Ishikawa (cell line): ENCODE measurements around the gene BTBD9.

Source experiments
- CREB1 ChIP-seq: IDR thresholded peaks from 2 replicates; pipeline ENCODE4 v1.6.1; 2012; ENCODE audit warnings: low read depth
- EGR1 ChIP-seq: IDR thresholded peaks from 2 replicates; pipeline ENCODE4 v1.6.1; 2012
- EP300 ChIP-seq: IDR thresholded peaks from 2 replicates; pipeline ENCODE4 v1.6.1; 2012; ENCODE audit warnings: borderline replicate concordance
- FOXM1 ChIP-seq: IDR thresholded peaks from 2 replicates; pipeline ENCODE4 v1.6.1; 2012; ENCODE audit warnings: low read depth, borderline replicate concordance
- RAD21 ChIP-seq: IDR thresholded peaks from 2 replicates; pipeline ENCODE4 v1.6.1; 2012; ENCODE audit warnings: low read depth
- TAF1 ChIP-seq: IDR thresholded peaks from 2 replicates; pipeline ENCODE4 v1.6.1; 2012; ENCODE audit warnings: low read depth, mild to moderate bottlenecking
- TCF12 ChIP-seq: IDR thresholded peaks from 2 replicates; pipeline ENCODE4 v1.6.1; 2012; ENCODE audit warnings: low read depth
- YY1 ChIP-seq: IDR thresholded peaks from 2 replicates; pipeline ENCODE4 v1.6.1; 2012; ENCODE audit warnings: low read depth
- TF ChIP-seq, protein P1 (sequence below): IDR thresholded peaks from 2 replicates; pipeline ENCODE4 v1.6.1; 2012
- TF ChIP-seq, protein P2 (sequence below): IDR thresholded peaks from 2 replicates; pipeline ENCODE4 v1.6.1; 2012; ENCODE audit warnings: low read depth, mild to moderate bottlenecking

DNA sequence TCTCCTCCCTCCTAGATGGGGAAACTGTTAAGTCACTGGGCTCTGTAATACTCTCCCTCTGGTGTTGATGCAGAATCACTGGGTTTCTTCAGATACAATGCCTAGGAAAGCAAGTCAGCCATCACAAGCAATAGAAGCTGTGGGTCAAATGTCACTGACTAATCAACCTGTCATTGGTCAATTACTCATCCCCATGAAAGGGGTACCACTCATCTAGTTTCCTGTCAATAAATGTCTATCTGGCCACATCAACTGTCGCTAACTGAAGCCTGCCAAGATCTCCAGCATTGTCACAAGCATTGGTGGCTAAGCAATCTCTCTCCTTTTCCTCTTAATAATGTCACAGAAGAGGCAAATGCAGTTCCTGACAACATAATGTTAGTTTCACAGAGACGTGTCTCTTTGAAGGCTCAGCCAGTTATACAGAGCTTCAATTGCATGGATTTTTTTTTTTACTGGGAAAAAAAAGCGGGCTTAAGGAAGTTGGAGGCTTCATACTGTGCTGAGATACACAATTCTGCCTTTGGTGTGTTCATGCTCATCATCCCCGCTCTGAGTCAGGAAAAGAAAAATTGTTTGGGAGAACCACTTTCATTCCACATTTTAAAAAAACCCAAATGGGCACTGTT is 355.9 kb downstream of the BTBD9 start:
- TF ChIP-seq EP300 (no peak), EGR1 (no peak), TAF1 (no peak), CREB1 (no peak), RAD21 (no peak), TCF12 (no peak), FOXM1 (no peak), YY1 (no peak)
- TF ChIP-seq, protein P1, sequence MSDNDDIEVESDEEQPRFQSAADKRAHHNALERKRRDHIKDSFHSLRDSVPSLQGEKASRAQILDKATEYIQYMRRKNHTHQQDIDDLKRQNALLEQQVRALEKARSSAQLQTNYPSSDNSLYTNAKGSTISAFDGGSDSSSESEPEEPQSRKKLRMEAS = no peak
- TF ChIP-seq, protein P2, sequence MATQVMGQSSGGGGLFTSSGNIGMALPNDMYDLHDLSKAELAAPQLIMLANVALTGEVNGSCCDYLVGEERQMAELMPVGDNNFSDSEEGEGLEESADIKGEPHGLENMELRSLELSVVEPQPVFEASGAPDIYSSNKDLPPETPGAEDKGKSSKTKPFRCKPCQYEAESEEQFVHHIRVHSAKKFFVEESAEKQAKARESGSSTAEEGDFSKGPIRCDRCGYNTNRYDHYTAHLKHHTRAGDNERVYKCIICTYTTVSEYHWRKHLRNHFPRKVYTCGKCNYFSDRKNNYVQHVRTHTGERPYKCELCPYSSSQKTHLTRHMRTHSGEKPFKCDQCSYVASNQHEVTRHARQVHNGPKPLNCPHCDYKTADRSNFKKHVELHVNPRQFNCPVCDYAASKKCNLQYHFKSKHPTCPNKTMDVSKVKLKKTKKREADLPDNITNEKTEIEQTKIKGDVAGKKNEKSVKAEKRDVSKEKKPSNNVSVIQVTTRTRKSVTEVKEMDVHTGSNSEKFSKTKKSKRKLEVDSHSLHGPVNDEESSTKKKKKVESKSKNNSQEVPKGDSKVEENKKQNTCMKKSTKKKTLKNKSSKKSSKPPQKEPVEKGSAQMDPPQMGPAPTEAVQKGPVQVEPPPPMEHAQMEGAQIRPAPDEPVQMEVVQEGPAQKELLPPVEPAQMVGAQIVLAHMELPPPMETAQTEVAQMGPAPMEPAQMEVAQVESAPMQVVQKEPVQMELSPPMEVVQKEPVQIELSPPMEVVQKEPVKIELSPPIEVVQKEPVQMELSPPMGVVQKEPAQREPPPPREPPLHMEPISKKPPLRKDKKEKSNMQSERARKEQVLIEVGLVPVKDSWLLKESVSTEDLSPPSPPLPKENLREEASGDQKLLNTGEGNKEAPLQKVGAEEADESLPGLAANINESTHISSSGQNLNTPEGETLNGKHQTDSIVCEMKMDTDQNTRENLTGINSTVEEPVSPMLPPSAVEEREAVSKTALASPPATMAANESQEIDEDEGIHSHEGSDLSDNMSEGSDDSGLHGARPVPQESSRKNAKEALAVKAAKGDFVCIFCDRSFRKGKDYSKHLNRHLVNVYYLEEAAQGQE = no peak
